A549 (cell line): ENCODE data around the gene MRTFB. TPM values are rescaled to one million over a fixed set of nuclear protein-coding genes. Genes with fewer than 3 reads are reported as not detected.

Experiments used
- ATAC-seq, 2 experiments: fragments of 200-7000 bp in 1 of 2; fragments of >200 bp in 1 of 2; cut with Nextera tagmentation in 1 of 2; cut with Tn5 transposase in 1 of 2; 3 replicates each; pipeline versions ENCODE4 v1.8.0 to v1.9.1; 2018 to 2020; ENCODE audit warnings: mild to moderate bottlenecking in 1 of 2, moderate library complexity in 1 of 2
- CTCF ChIA-PET: fragments of 300-600 bp; sonication (Branson Sonifier 250); formaldehyde crosslinking; extraction: SDS; loops from one replicate; lab custom pipeline; 2021; ENCODE audit warnings: antibody characterized with exemption, inconsistent platforms; lab: Yijun Ruan, JAX
- POLR2A ChIA-PET: fragments of 350-600 bp; formaldehyde crosslinking; extraction: SDS; loops from one replicate; lab custom pipeline; 2021; ENCODE audit warnings: antibody characterized with exemption, inconsistent platforms; lab: Yijun Ruan, JAX
- DNase-seq, 2 experiments: peaks; one replicate each; pipeline versions ENCODE4 v3.0.0 to v3.0.0-alpha.2; 2011 to 2016; ENCODE audit warnings: low read depth in 1 of 2, low spot score in 1 of 2
- FAIRE-seq: peaks from 2 replicates; lab custom pipeline; 2011; peaks lifted over from hg19 to GRCh38; lab: Jason Lieb, UNC
- H3K27ac ChIP-seq, 2 experiments: fragments of >200 bp; sonication (Bioruptor Twin); formaldehyde crosslinking; 3 replicates each; pipeline ENCODE4 v1.5.1; 2016 to 2017
- H3K4me1 ChIP-seq: fragments of >200 bp; sonication (Bioruptor Twin); formaldehyde crosslinking; 3 replicates; pipeline ENCODE4 v1.6.1; 2016
- H3K4me2 ChIP-seq: fragments of >200 bp; sonication (Bioruptor Twin); formaldehyde crosslinking; 3 replicates; pipeline ENCODE4 v1.6.1; 2016
- H3K4me3 ChIP-seq: fragments of >200 bp; sonication (Bioruptor Twin); formaldehyde crosslinking; 3 replicates; pipeline ENCODE4 v1.5.1; 2016
- H3K9me3 ChIP-seq: fragments of >200 bp; sonication (Bioruptor Twin); formaldehyde crosslinking; 3 replicates; pipeline ENCODE4 v1.6.1; 2016
- BHLHE40 ChIP-seq: IDR thresholded peaks from 2 replicates; pipeline ENCODE4 v1.6.1; 2012; ENCODE audit warnings: low read depth, low read length, inconsistent platforms
- CBX8 ChIP-seq: fragments of 200-600 bp; sonication (generic); IDR thresholded peaks from 2 replicates; pipeline ENCODE4 v1.6.1; 2016
- CHD4 ChIP-seq: fragments of 200-600 bp; sonication (generic); IDR thresholded peaks from 2 replicates; pipeline ENCODE4 v1.6.1; 2016; ENCODE audit warnings: antibody characterized with exemption, mild to moderate bottlenecking, borderline replicate concordance
- CTCF ChIP-seq: fragments of >200 bp; sonication (Bioruptor Twin); formaldehyde crosslinking; IDR thresholded peaks from 3 replicates; pipeline ENCODE4 v1.5.1; 2016
- ELK1 ChIP-seq: fragments of 150-350 bp; IDR thresholded peaks from 2 replicates; pipeline ENCODE4 v1.6.1; 2014; ENCODE audit warnings: low read depth, mild to moderate bottlenecking, low read length
- HDAC2 ChIP-seq: fragments of 200-600 bp; sonication (generic); IDR thresholded peaks from 2 replicates; pipeline ENCODE4 v1.6.1; 2016
- HOXB13 ChIP-seq: fragments of 250-450 bp; sonication (Bioruptor Pico); IDR thresholded peaks from 2 replicates; pipeline ENCODE4 v1.5.0; 2020; ENCODE audit warnings: low read depth, mild to moderate bottlenecking, moderate library complexity
- JUN ChIP-seq, 2 experiments: fragments of >200 bp; sonication (Bioruptor Twin); formaldehyde crosslinking; IDR thresholded peaks; 2 replicates in 1 of 2; 3 replicates in 1 of 2; pipeline ENCODE4 v1.6.1; 2016 to 2017
- KDM1A ChIP-seq: fragments of 200-600 bp; sonication (generic); IDR thresholded peaks from 2 replicates; pipeline ENCODE4 v1.6.1; 2016; ENCODE audit warnings: low read depth, mild to moderate bottlenecking
- MYC ChIP-seq: IDR thresholded peaks from 2 replicates; pipeline ENCODE4 v1.6.1; 2012; ENCODE audit warnings: mild to moderate bottlenecking, inconsistent platforms, low read length, improper control_type of control experiment, borderline replicate concordance
- PBX3 ChIP-seq: IDR thresholded peaks from 2 replicates; pipeline ENCODE4 v1.6.1; 2012
- RCOR1 ChIP-seq: fragments of 150-350 bp; IDR thresholded peaks from 2 replicates; pipeline ENCODE4 v1.6.1; 2014; ENCODE audit warnings: antibody characterized with exemption, low read length, low read depth
- WGBS: methylation state at CpG from one replicate; pipeline ENCODE4 v1.1.6; 2017; ENCODE audit errors: missing lambda C conversion rate; 5-methylcytosine and 5-hydroxymethylcytosine counted together
- polyA plus RNA-seq, 4 experiments: library from polyadenylated mRNA; depleted of rRNA in 3 of 4; stranded (reverse); fragments of >200 nt; fragmentation: RNase III in 1 of 4; extraction: RNeasy Plus Mini Kit Qiagen cat#74134 plus additional on column Dnase treatment in 1 of 4; gene quantifications; 2 replicates in 3 of 4; 3 replicates in 1 of 4; pipeline ENCODE4 v1.2.3, GENCODE V29; 2011 to 2017
- TF ChIP-seq, protein P1 (sequence below): fragments of >200 bp; sonication (Bioruptor Twin); formaldehyde crosslinking; IDR thresholded peaks from 3 replicates; pipeline ENCODE4 v1.6.1; 2016

The MRTFB gene
- polyA plus RNA-seq, 2 of the 4 experiments (the other 2 are of a cell fraction): 13.7 to 24.2 TPM

- Histone ChIP-seq H3K4me1 (peaks cover 29% of the 10 kb centered on the region; the same call in 2 of the 3 replicates), H3K27ac (no peak overlapping the region), H3K9me3 (no peaks in the 10 kb centered on the region), H3K4me3 (no peak overlapping the region), H3K4me2 (no peak overlapping the region)
- ATAC-seq: no peak
- ChIA-PET POLR2A (interaction anchor here (1.1 kb wide), 1 partner anchor 16 kb away, joined by 3 read pairs; no protein-coding TSS in a partner anchor), CTCF (interaction anchor here (1.0 to 2.1 kb wide), 2 partner anchors 146 to 150 kb away, joined by 4 read pairs; partner anchors contain the start of gene ERCC4)
- FAIRE-seq: no peak
- TF ChIP-seq BHLHE40: no peak
- DNase-seq: no peak
- WGBS: 90% methylated on average over 4 of the region's 4 CpGs
Observed at GRCh38 chr16:14069818-14070217, 1.3 kb upstream of the MRTFB start.

GRCh38 chr16:14070555-14070876, 603 bp upstream of the MRTFB start:
- Histone ChIP-seq H3K4me3 (peak overlapping the region; percentile 88), H3K9me3 (no peaks in the 10 kb centered on the region), H3K4me2 (peak overlapping the region; percentile 73), H3K4me1 (peaks cover 34% of the 10 kb centered on the region; the same call in 2 of the 3 replicates), H3K27ac (peak overlapping the region; percentile 89 to 100)
- DNase-seq: no peak
- TF ChIP-seq MYC (no peak), HDAC2 (no peak; the same call in 1 of the 2 replicates), RCOR1 (no peak), PBX3 (no peak), ELK1 (no peak), KDM1A (peak; percentile 93; the same call in 1 of the 2 replicates), CHD4 (peak; percentile 87), CBX8 (no peak)
- TF ChIP-seq, protein P1, sequence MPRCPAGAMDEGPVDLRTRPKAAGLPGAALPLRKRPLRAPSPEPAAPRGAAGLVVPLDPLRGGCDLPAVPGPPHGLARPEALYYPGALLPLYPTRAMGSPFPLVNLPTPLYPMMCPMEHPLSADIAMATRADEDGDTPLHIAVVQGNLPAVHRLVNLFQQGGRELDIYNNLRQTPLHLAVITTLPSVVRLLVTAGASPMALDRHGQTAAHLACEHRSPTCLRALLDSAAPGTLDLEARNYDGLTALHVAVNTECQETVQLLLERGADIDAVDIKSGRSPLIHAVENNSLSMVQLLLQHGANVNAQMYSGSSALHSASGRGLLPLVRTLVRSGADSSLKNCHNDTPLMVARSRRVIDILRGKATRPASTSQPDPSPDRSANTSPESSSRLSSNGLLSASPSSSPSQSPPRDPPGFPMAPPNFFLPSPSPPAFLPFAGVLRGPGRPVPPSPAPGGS: no peak
- CTCF ChIA-PET: interaction anchor here (0.6 to 2.1 kb wide), 3 partner anchors 9 to 151 kb away, joined by 4 to 5 read pairs (median 4); partner anchors contain the start of gene ERCC4
- ATAC-seq: peak; percentile 60 to 69; a peak in 3 of 6 replicates
- no peak for FAIRE-seq
- WGBS: 90% methylated on average over 4 of the region's 4 CpGs
- POLR2A ChIA-PET: interaction anchor here (1.1 kb wide), 1 partner anchor 16 kb away, joined by 3 read pairs; no protein-coding TSS in a partner anchor

DNA sequence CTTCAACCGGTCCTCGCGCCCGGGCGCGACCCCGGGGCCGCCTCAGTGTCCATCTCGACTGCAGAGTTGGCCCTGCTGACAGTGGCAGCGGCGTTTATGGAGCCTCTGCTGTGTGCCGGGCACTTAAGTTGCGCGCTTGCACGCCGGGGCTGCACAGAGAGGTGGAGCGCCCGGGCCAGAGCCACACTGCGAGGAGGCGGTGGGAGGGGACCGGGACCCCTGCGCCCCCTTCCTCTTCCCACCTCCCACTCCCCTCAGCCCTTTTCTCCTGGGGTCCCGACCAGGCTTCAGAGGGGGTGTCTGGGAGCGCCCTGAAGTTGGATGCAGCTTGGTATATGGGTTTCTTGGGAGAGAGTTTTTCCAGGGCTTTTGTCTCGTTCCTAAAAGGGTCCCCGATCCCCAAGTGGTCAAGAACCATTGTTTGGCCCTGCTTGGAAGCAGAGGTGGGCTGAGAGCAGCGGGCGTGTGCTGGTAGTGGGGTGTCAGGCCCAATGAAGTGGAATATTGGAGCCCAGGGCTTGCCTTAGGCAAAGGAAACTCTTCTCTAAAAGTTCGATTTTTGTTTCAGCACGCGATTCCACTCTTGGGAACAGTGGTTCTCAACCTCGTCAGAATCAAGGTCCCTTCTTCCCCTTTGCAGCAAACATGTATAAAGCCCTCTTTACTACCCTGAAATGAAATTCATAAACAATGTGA, 605 bp downstream of the MRTFB start:
- FAIRE-seq: no peak
- POLR2A ChIA-PET: no interaction called here
- 0 out of 5 replicates have a peak, but pooled peaks of 1 of the 2 experiments have one; percentile 3 for TF ChIP-seq JUN (IDR thresholded peaks at IDR 0.05)
- TF ChIP-seq CTCF: no peak
- TF ChIP-seq HOXB13 (CRISPR knock-in tag): no peak
- peak overlapping the region; percentile 89 to 100 for H3K27ac ChIP-seq
- ATAC-seq: peak; percentile 65 to 74; a peak in 5 of 6 replicates
- H3K4me1 ChIP-seq: peaks cover 34% of the 10 kb centered on the region; the same call in 2 of the 3 replicates
- CTCF ChIA-PET: no interaction called here
- no peaks in the 10 kb centered on the region for H3K9me3 ChIP-seq
- H3K4me3 ChIP-seq: peak overlapping the region; percentile 88
- peak in 1 of 2 experiments; percentile 19 for DNase-seq
- peak overlapping the region; percentile 88 for H3K4me2 ChIP-seq
- WGBS: 4% methylated on average over 16 of the region's 32 CpGs
